Measurements from ENCODE around the gene ZKSCAN4. TPM values are rescaled to one million over a fixed set of nuclear protein-coding genes. Genes with fewer than 3 reads are reported as not detected.

Gene ZKSCAN4
- total RNA-seq, 2 experiments from 2014 or later = 3.5 to 3.6 TPM

DNA sequence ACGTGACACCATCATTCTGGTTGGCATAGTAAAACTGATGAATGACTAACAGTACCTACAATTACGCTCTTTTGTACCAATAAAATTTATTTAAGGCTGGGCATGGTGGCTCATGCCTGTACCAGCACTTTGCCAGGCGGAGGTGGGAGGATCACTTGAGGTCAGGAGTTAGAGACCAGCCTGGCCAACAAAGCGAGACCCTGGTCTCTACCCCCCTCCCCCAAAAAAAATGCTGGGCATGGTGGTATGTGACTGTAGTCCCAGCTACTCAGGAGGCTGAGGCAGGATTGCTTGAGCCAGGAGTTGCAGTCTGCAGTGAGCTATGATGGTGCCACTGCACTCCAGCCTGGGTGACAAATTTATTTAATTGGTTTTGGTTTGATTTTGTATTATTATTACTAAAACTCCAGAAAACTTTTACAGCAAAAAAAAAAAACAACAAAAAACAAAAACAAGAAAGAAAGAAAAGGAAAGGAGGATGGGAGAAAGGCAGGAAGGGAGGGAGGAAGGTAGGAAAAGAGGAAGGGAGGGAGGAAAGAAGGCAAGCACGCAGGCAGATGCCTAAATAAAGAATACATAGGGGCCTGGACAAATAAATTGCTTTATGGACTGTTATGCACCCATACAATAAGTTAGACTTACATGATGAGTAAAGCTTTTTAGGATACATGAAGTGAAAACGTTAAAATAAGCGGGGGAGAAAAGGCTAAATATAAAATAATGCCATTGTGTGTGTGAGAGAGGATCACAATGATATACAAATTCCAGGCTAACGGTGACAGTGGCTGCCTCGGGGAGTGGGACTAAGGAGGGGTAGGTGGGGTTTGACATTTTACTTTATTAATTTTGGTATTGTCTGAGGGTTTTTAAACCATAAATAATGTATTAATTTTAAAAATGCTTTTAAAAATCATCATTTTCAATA lies 27.7 kb downstream of the ZKSCAN4 start:
- H3K27me3 Mint-ChIP-seq = peaks cover 43% of the 10 kb centered on the region
- POLR2A ChIA-PET = no interaction called here
- TF ChIP-seq, protein P1, sequence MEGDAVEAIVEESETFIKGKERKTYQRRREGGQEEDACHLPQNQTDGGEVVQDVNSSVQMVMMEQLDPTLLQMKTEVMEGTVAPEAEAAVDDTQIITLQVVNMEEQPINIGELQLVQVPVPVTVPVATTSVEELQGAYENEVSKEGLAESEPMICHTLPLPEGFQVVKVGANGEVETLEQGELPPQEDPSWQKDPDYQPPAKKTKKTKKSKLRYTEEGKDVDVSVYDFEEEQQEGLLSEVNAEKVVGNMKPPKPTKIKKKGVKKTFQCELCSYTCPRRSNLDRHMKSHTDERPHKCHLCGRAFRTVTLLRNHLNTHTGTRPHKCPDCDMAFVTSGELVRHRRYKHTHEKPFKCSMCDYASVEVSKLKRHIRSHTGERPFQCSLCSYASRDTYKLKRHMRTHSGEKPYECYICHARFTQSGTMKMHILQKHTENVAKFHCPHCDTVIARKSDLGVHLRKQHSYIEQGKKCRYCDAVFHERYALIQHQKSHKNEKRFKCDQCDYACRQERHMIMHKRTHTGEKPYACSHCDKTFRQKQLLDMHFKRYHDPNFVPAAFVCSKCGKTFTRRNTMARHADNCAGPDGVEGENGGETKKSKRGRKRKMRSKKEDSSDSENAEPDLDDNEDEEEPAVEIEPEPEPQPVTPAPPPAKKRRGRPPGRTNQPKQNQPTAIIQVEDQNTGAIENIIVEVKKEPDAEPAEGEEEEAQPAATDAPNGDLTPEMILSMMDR (IDR thresholded peaks at IDR 0.05) = no peak
- H3K4me1 Mint-ChIP-seq (ENCODE audit: low read depth) = peaks cover 13% of the 10 kb centered on the region
- no peaks in the 10 kb centered on the region for H3K36me3 Mint-ChIP-seq (ENCODE audit: low read depth)
- H3K27ac Mint-ChIP-seq = peak overlapping the region; percentile 70
- CTCF ChIA-PET = no interaction called here
- H3K4me3 Mint-ChIP-seq = peak overlapping the region; percentile 84
- DNase-seq (no peak), ATAC-seq (no peak)
- intact Hi-C loops (cut with micrococcal nuclease) = no loop called here
- H3K9me3 Mint-ChIP-seq = peaks cover 2% of the 10 kb centered on the region

DNA sequence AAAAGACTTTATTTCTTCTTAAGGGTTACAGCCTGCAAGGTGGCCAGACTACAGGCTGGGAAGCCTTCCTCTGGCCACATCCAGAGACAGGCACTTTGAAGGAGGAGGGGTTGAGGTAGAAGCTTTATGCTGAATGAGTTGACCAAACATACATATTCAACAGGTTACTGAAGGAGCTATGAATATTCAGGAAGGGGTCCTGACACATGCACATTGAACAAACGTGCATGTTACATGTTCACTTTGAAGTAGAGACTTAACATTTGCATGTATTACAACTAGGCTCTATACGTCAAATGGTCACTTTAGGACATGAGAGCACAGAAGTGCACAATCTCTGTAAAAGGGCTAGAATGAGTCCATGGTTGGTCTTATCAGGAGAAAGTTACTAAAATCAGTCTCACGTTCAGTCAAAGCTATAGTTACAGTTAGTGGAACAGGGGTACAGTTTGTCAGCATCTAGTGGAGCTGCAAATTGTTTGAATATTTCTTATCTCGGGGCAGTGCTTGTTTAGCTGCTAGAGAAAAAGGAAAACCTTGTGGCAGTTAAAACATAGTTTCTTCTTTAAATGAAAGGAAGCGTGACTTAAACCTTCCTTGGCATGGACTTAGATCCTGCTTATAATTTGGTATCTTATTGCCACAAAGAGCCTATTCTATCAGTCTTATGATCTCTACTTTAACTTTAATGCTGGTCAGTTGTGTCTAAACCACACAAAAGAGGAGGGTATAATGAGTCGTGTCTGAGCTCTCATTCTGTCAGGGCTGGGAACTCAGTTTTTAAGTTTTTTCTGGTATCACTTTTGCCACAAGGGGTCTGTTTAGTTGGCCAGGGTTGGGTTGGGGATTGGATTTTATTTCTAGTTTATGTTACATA lies 31.6 kb downstream of the ZKSCAN4 start:
- TF ChIP-seq, protein P1 (IDR thresholded peaks at IDR 0.05) = no peak
- CTCF ChIA-PET = interaction anchor here (0.9 to 1.1 kb wide), 2 partner anchors 13 to 15 kb away, joined by 3 to 4 read pairs; no protein-coding TSS in a partner anchor
- H3K4me1 Mint-ChIP-seq (ENCODE audit: low read depth) = peaks cover 15% of the 10 kb centered on the region
- ATAC-seq (no peak), DNase-seq (no peak)
- H3K27me3 Mint-ChIP-seq = peaks cover 67% of the 10 kb centered on the region
- no peaks in the 10 kb centered on the region for H3K36me3 Mint-ChIP-seq (ENCODE audit: low read depth)
- H3K27ac Mint-ChIP-seq = no peak overlapping the region
- POLR2A ChIA-PET = no interaction called here
- intact Hi-C loops (cut with micrococcal nuclease) = no loop called here
- H3K9me3 Mint-ChIP-seq = peaks cover 2% of the 10 kb centered on the region
- H3K4me3 Mint-ChIP-seq = no peak overlapping the region

DNA sequence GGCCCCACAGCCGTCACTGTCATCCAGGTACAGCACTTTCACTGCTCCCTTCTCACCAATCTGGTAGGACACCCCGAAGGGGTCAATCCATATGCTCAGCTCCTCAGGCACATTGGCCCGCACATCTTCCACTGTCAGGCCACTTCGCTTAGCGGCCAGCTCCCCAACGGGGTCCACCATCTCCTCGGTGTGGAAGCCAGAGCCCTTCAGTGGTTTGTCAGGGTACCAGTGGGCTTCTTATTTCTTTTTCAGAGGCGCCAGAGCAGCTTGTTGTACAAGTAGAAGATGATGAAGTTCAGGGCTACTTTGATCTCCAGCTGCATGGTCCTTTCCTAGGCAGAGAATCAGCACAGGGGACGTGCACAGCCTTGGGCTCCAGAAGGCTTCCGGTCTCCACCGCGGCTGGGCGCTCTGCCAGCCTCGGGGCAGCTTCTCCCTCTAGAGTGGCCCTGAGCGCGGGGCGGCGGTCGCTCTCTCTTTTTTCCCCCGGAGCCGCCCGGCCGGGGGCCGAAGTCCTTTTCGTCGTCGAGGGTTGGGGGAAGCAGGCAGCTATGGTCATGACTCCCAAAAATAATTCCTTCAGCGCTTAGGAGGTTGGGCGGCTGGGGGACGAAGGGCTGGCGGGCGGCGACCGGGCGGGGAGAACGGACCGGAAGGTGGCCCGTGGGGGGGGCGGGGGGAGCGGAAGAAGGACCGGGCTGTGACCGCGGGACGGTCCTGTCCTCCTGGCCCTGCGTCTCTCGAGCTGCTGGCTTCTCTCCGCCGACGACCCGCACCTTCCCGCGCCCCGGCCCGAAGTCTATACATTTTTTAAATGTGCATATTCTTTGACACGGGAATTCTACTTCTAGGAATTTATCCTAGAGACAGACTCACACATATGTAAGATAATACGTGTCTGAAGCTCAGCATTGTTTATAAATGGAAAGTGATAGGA lies 33.5 kb downstream of the ZKSCAN4 start:
- POLR2A ChIA-PET = interaction anchor here (0.6 to 1.9 kb wide), 7 partner anchors 9 to 169 kb away, joined by 3 to 5 read pairs (median 3); partner anchors contain the start of genes ZKSCAN4 and ZKSCAN8
- H3K4me3 Mint-ChIP-seq = peak overlapping the region; percentile 74
- no peaks in the 10 kb centered on the region for H3K36me3 Mint-ChIP-seq (ENCODE audit: low read depth)
- CTCF ChIA-PET = no interaction called here
- DNase-seq (peak; percentile 50), ATAC-seq (peak; percentile 77)
- H3K27me3 Mint-ChIP-seq = peaks cover 74% of the 10 kb centered on the region
- H3K4me1 Mint-ChIP-seq (ENCODE audit: low read depth) = peaks cover 6% of the 10 kb centered on the region
- TF ChIP-seq, protein P1 (IDR thresholded peaks at IDR 0.05) = no peak
- H3K9me3 Mint-ChIP-seq = peaks cover 2% of the 10 kb centered on the region
- intact Hi-C loops (cut with micrococcal nuclease) = no loop called here
- no peak overlapping the region for H3K27ac Mint-ChIP-seq

DNA sequence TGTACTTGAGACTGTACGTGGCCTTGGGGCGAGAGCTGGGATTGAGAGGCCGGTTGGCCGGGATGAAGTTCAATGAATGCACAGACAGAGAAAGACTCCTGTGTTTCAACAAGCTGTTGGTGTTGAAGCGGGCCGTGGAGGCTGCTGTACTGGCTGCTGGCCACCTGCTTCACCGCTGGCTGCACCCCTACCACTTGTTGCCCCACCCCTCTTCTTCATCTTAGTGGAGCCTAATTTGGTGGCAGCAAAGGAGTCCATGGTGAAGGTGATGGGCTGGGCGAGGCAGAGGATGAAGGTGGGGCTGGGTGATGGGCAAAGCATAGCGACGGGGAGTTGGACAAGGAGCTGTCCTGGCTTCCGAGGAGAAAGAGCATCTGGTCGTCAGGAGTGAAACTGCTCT lies 34.2 kb downstream of the ZKSCAN4 start:
- peaks cover 2% of the 10 kb centered on the region for H3K9me3 Mint-ChIP-seq
- ChIA-PET CTCF (no interaction called here), POLR2A (interaction anchor here (0.9 to 1.9 kb wide), 4 partner anchors 10 to 170 kb away, joined by 3 to 5 read pairs (median 4); partner anchors contain the start of gene ZKSCAN4)
- peaks cover 71% of the 10 kb centered on the region for H3K27me3 Mint-ChIP-seq
- intact Hi-C loops (cut with micrococcal nuclease) = no loop called here
- H3K27ac Mint-ChIP-seq = no peak overlapping the region
- H3K4me1 Mint-ChIP-seq (ENCODE audit: low read depth) = peaks cover 8% of the 10 kb centered on the region
- H3K4me3 Mint-ChIP-seq = peak overlapping the region; percentile 74
- DNase-seq (no peak), ATAC-seq (no peak)
- TF ChIP-seq, protein P1 (IDR thresholded peaks at IDR 0.05) = no peak
- H3K36me3 Mint-ChIP-seq (ENCODE audit: low read depth) = no peaks in the 10 kb centered on the region
